Measurements from ENCODE around the gene MYOM3.
"Not testable (repeated sequence)": the region's sequence is repeated elsewhere in the genome, so short reads cannot be mapped to it uniquely, and the experiment has no call there.

The MYOM3 gene

DNA sequence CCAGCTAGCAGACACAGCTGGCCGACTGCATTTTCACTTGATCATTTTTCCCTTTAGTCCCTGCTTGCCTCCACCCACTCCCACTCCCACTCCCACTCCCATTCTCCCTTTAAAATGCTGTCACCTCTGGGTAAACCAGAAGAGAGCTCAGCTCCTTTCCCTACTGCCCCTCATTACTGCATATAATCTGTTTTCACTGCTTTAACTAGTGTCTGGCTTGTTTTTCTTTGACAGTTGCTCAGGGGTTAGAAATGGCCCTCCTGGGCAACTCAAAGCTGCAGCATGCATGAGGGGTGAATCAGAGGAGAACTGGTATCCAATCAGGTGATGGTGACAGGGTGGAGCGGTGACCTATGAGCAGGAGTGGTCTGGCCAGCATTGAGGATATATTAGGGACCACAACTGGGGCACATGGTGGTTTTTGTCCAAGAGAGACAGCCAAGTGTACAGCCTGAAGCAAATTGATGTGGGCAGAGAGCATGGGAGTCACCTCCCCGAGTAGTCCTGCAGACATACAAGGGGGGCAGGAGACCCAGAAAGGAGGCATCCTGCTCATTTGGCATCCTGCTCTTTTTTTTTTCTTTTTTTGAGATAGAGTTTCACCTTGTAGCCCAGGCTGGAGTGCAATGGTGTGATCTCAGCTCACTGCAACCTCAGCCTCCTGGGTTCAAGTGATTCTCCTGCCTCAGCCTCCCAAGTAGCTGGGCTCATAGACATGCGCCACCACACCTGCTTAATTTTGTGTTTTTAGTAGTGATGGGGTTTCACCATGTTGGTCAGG lies 89.2 kb downstream of the MYOM3 start:
- no peak for DNase-seq

DNA sequence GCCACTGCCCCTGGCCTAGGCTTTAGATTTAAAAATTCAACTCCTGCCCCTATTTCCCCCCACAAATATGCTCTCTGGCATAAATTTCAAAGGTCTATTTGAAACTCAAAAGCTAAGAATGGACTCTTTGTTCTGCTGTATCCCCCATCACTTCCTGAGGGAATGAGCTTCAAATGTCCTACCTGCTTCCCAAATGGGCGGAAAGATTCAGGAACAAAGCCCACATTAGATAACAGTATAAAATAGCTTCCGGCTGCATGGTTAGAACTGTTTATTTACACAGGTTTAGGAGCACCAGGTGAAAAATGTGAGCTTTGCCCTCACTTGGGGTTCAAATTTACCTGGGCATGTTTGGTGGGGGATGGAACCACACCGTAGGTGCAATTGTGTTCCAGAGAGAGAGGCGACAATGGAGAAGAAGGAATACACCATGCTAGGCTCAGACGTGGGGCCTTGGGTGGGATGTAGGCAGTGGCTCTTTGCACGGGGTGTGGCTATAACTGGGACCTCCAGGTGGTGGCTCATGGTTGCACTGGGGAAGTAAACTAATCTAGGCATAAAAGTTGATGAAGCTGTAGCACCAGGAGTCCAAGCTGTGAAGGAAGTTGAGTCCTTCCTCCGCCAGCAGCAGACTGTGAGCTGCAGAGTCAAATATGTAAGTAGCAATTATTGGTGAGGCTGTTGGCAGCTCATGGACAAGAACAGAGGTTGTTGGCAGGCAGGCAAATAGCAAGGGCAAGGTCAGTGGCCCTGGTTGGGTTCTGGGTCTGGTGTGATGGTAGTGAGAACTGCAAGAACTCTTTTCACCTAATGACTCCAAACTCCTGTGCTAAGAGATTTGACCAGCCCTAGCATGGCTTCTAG lies 90.3 kb downstream of the MYOM3 start:
- no peak for DNase-seq

DNA sequence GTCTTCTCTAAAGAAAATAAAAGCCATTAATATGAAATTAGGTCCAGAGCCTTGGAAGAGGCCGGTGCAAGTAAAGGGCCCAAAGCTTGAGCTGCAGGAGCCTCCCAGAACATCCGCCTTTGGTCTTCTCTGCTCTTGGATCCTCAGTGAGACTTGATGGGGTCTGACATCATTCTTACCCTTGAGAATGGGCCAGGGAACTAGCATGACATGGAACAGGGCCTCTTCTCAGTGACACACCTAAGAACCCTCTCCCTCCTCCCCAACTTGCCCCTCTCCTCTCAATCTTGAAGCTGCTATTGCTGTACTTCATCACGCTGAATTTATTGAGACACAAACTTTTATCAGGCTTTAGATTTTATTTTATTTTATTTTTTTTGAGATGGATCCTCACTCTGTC lies 91.5 kb downstream of the MYOM3 start:
- no peak for DNase-seq

DNA sequence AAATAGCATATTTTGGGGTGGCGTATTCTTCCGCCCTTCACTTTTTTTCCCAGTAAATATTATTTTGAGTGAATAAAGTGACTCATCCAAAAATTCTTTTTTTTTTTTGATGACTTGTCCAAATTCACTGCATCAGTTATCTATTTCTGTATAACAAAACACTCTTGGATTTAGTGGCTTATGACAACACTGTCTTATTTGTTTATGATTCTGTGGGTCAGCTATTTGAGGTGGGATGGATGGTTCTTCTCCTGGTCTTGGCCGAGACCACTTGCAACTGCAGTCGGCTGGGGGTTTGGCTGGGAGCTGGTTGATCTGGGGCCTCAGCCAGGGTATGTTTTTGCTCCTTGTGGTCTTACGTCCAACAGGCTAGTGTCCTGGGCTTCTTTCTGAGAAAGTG lies 91.9 kb downstream of the MYOM3 start:
- DNase-seq = no peak

DNA sequence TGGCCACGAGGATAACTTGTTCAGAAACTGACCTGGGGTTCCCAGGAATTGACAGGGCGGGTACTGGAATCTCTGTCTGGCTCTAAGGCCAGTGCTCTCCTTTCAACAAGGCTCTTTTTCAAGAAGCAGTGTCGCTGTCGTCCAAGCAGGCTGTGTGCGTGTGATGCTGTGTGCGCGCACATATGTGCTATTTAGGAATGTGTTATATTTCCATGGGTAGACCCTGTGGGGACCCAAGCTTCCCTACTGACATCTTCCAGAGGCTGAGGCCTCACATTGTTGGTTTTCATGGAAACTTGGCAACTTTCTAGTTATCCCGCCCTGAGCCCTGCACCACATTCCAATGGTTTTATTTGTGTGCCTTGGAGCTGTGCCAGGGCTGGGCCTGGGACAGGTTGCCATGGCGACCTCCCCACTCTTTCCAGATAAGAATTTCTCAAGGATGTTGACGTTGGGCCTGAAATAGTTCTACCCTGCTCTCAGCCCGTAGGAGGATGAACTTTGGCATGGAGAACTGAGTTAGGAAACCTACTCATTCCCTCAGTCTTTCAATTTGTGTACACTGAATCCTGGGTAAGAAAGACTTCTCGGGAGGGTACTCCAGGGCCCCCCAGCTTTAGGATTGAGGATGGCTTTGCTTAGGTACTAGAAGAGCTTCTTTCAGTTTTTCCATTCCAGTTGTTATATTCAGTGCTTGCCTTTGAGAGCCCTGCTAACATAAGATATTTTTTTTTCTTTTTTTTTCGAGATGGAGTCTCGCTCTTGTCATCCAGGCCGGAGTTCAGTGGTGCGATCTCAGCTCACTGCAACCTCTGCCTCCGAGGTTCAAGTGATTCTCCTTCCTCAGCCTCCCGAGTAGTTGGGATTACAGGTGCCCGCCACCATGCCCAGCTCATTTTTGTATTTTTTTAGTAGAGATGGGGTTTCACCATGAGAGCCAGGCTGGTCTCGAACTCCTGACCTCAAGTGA lies 93.0 kb downstream of the MYOM3 start:
- no peak for DNase-seq

DNA sequence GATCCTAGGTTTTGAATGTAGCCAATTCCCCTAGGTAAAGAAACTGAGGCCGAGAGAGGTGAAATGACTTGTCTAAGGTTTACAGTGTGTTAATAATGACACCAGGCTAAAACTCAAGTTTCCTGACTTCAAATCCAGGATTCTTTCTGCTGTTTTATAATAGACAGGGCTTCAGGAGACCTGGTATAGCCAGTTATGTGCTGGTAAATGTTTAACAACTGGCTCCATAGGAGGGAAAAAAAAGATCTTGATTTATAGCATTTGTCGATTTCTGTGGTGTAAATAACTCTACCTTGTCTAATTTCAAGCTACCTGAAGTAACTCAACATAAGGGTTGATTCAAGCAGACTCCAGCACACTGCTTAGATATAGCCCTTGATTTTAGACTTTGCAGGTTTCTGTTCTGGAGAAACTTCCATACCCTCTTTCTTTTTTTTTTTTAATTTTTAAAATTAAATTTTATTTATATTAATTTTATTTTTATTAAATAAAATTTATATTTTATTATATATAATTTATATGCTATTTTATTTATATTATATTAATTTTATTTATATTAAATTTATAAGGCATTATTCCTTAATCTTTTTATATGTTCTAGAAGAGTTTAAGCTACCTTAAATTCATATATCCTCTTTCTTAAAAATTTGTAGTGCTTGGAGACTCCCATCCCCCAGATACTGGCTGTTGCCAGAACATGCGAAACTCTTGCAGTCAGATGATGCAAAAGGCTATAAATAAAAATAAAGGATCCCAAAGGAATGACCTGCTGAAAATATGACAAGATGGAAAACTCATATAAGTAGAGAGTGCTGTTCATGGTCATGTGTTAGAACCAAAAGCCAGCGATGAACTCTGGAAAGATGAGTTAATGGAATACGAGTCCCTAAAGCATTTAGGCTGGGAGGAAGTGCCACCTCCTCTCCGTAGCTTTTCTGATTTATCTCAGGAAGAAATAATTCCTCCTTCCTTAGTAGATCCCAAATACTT lies 96.4 kb downstream of the MYOM3 start:
- DNase-seq = no peak

DNA sequence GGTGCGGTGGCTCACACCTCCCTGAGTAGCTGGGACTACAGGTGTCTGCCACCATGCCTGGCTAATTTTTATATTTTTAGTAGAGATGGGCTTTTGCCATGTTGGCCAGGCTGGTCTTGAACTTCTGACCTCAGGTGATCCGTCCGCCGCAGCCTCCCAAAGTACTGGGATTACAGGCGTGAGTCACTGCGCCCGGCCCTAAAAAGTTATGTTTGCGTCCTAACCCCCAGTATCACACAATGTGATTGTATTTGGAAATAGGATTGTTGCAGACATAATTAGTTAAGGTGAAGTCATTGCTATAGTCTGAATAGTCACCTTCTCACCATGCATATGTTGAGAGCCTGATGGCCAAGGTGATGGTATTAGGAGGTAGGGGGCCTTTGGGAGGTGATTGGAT lies 99.1 kb downstream of the MYOM3 start:
- DNase-seq = not testable (repeated sequence)

DNA sequence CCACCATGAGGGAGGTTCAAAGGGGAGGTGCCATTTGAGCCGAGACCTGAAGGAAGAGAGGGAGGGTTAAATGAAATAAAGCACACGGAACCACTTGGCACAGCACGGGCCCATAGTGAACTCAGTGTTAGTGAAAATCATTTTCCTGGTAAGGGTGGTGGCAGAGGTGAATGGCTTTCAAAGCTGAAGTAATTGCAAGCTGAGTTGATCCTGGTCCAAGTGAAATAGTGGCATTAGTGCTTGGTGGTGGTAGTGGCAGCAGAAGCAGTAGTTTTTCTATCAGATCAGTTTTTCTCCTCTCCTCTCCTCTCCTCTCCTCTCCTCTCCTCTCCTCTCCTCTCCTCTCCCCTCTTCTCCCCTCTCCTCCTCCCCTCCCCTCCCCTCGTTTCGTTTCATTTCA lies 101.3 kb downstream of the MYOM3 start:
- DNase-seq = no peak

DNA sequence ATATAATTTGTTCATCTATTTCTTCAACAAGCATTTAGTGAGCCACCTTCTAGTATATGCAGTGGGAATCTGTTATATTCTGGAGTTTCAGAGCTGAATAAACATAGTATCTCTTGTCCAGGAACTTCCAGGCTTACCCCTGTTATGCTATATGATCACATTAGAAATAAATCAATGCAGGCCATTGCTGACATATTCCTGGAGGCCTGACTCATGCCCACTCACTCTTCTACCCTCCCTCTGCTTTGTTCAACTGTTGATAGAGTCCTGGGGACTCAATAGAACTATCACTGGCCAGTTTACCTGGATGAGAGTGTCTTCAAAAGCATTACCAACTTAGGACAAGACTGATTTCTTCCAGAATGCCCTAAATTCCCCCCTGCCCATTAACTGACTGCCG lies 102.5 kb downstream of the MYOM3 start:
- no peak for DNase-seq

DNA sequence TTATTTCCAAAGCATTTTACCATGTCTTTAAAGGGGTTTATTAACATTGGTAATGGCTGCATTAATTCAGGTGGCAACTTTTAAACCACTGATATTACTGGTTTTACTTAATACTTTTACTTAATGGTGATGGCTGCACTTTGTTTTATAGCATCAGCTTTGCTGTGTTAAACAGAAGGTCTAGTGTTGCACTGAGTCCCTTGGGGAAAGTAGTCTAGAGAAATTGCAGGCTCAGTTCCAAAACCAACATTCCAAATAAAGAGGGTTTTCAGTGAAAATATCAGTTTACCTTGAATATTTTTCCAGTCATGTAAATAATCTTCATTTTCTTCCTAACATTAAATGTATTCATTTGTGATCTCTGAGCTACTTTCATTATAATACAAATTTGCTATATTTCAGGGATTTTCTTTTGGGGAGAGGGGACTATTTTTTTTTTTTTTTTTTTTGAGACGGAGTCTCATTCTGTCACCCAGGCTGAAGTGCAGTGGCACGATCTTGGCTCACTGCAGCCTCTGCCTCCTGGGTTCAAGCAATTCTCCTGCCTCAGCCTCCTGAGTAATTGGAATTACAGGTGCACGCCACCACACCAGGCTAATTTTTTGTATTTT lies 103.3 kb downstream of the MYOM3 start:
- DNase-seq = not testable (repeated sequence)

DNA sequence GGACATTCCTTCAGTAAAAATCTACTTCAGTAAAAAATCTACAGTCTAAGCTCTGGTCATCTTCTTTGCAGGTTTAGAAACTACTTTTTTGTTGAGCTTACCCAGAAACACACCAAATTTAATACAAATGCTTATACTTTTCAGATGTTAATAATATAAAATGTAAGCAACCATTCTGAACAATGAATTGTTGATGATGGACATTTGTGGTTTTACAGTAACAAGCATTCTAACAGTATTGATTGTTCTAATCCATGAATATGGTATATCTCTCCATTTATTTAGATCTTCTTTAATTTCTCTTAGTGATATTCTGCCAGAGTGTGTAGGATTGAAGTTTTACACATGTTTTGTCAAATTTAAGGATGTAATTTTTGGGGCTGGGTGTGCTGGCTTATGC lies 104.9 kb downstream of the MYOM3 start:
- DNase-seq = no peak
